Small intestine (tissue), 7 donors: ENCODE results near the gene FZD1. TPM values are rescaled to one million over a fixed set of nuclear protein-coding genes. Genes with fewer than 3 reads are reported as not detected.
A peak's percentile ranks its signal among the peaks of the same experiment; 100 is the strongest.

ENCODE experiments used
- DNase-seq, 2 donors: peaks; one replicate each; pipeline versions ENCODE4 v3.0.0 to v3.0.0-alpha.2; 2013
- FAIRE-seq: peaks from 2 replicates; lab custom pipeline; 2012; peaks lifted over from hg19 to GRCh38; lab: Jason Lieb, UNC
- H3K27ac ChIP-seq, 3 donors: one replicate each; pipeline ENCODE4 v1.5.1; 2013; ENCODE audit warnings: low read length in 2 of 3, mild to moderate bottlenecking in 2 of 3, control low read depth in 1 of 3, inconsistent platforms in 1 of 3, low read depth in 1 of 3, moderate library complexity in 1 of 3
- H3K27me3 ChIP-seq, 3 donors: one replicate each; pipeline ENCODE4 v1.6.1; 2013; ENCODE audit warnings: low read length in 3 of 3, inconsistent platforms in 1 of 3; ENCODE audit not compliant: control insufficient read depth in 3 of 3, insufficient read depth in 3 of 3
- H3K36me3 ChIP-seq, 3 donors: one replicate each; pipeline ENCODE4 v1.6.1; 2013; ENCODE audit warnings: low read length in 3 of 3, inconsistent platforms in 1 of 3, low read depth in 1 of 3, mild to moderate bottlenecking in 1 of 3, moderate library complexity in 1 of 3; ENCODE audit not compliant: control insufficient read depth in 3 of 3, insufficient read depth in 2 of 3
- H3K4me1 ChIP-seq, 3 donors: one replicate each; pipeline ENCODE4 v1.6.1; 2013; ENCODE audit warnings: low read length in 2 of 3, inconsistent platforms in 1 of 3, low read depth in 1 of 3, mild to moderate bottlenecking in 1 of 3, moderate library complexity in 1 of 3; ENCODE audit not compliant: control insufficient read depth in 3 of 3, insufficient read depth in 2 of 3
- H3K4me3 ChIP-seq, 3 donors: one replicate each; pipeline ENCODE4 v1.5.1; 2013; ENCODE audit warnings: low read length in 3 of 3, control low read depth in 1 of 3, inconsistent platforms in 1 of 3, low read depth in 1 of 3, mild to moderate bottlenecking in 1 of 3, moderate library complexity in 1 of 3
- H3K9me3 ChIP-seq, 2 donors: one replicate each; pipeline ENCODE4 v1.6.1; 2013; ENCODE audit warnings: low read depth in 1 of 2, low read length in 1 of 2; ENCODE audit not compliant: control insufficient read depth in 2 of 2, insufficient read depth in 1 of 2
- WGBS, 3 donors: extraction: QIAGEN DNeasy Blood & Tissue Kit; methylation state at CpG; one replicate each; pipeline ENCODE4 v1.1.7; 2013; 5-methylcytosine and 5-hydroxymethylcytosine counted together
- polyA plus RNA-seq, 4 donors: library from polyadenylated mRNA; stranded (reverse) in 3 of 4; unstranded in 1 of 4; fragments of 200-250 nt in 3 of 4; fragments of 120-200 nt in 1 of 4; gene quantifications; one replicate each; pipeline versions ENCODE4 v1.2.1 to v1.2.3, GENCODE V29; 2013
- donor health status: healthy with polysubstance abuse.
- donor health status: control.
- donor health status: control.
- donor health status: Bipolar disorder and iron deficiency.
- donor health status: healthy.

The FZD1 gene
- polyA plus RNA-seq, 4 donors: 1.8 to 12.2 (median 3.4) TPM

- no peak overlapping the region for H3K27ac ChIP-seq
- H3K4me3 ChIP-seq: no peak overlapping the region
- no peaks in the 10 kb centered on the region for H3K27me3 ChIP-seq
- H3K9me3 ChIP-seq: no peaks in the 10 kb centered on the region
- no peaks in the 10 kb centered on the region for H3K4me1 ChIP-seq
- 59 to 85% (median 69%) methylated on average over 4 of the region's 4 CpGs for WGBS, 3 donors
- H3K36me3 ChIP-seq: no peaks in the 10 kb centered on the region
- FAIRE-seq (no peak), DNase-seq (no peak)
These were observed 23.3 kb downstream of the FZD1 start for GRCh38 chr7:91287371-91288084.

- 55 to 80% (median 69%) methylated on average over 3 of the region's 3 CpGs for WGBS, 3 donors
- H3K36me3 ChIP-seq: no peaks in the 10 kb centered on the region
- no peak overlapping the region for H3K27ac ChIP-seq
- H3K4me1 ChIP-seq: peaks cover 0 to 6% (median 0%) of the 10 kb centered on the region in 3 donors
- DNase-seq: peak; percentile 51 to 61
- no peak overlapping the region for H3K4me3 ChIP-seq
- no peaks in the 10 kb centered on the region for H3K9me3 ChIP-seq
- FAIRE-seq: no peak
- H3K27me3 ChIP-seq: no peaks in the 10 kb centered on the region
These were observed 24.1 kb downstream of the FZD1 start for GRCh38 chr7:91288208-91288824.

GRCh38 chr7:91289633-91290254 is 25.5 kb downstream of the FZD1 start:
- FAIRE-seq (no peak), DNase-seq (no peak)
- WGBS, 3 donors: 58 to 80% (median 64%) methylated on average over 5 of the region's 5 CpGs
- Histone ChIP-seq H3K4me3 (no peak overlapping the region), H3K36me3 (no peaks in the 10 kb centered on the region), H3K27me3 (no peaks in the 10 kb centered on the region), H3K9me3 (no peaks in the 10 kb centered on the region), H3K27ac (no peak overlapping the region), H3K4me1 (peaks cover 0 to 6% (median 0%) of the 10 kb centered on the region in 3 donors)

GRCh38 chr7:91291302-91291701 is 27.1 kb downstream of the FZD1 start:
- Histone ChIP-seq H3K36me3 (no peaks in the 10 kb centered on the region), H3K9me3 (no peaks in the 10 kb centered on the region), H3K27ac (no peak overlapping the region), H3K27me3 (no peaks in the 10 kb centered on the region), H3K4me3 (no peak overlapping the region), H3K4me1 (peaks cover 0 to 10% (median 0%) of the 10 kb centered on the region in 3 donors)
- FAIRE-seq (no peak), DNase-seq (no peak)
- WGBS, 3 donors: 85 to 92% (median 90%) methylated on average over 5 of the region's 5 CpGs

GRCh38 chr7:91291902-91292301 is 27.7 kb downstream of the FZD1 start:
- Histone ChIP-seq H3K4me1 (peaks cover 0 to 10% (median 0%) of the 10 kb centered on the region in 3 donors), H3K27me3 (no peaks in the 10 kb centered on the region), H3K36me3 (no peaks in the 10 kb centered on the region), H3K27ac (no peak overlapping the region), H3K4me3 (no peak overlapping the region), H3K9me3 (no peaks in the 10 kb centered on the region)
- FAIRE-seq (no peak), DNase-seq (no peak)
- WGBS, 3 donors: 71 to 77% (median 76%) methylated on average over 1 of the region's 1 CpG

GRCh38 chr7:91292506-91292905 is 28.3 kb downstream of the FZD1 start:
- FAIRE-seq (no peak), DNase-seq (peak in 1 of 2 donors; percentile 11)
- Histone ChIP-seq H3K4me3 (no peak overlapping the region), H3K9me3 (no peaks in the 10 kb centered on the region), H3K27me3 (no peaks in the 10 kb centered on the region), H3K4me1 (peaks cover 0 to 10% (median 0%) of the 10 kb centered on the region in 3 donors), H3K36me3 (no peaks in the 10 kb centered on the region), H3K27ac (no peak overlapping the region)
- WGBS, 3 donors: 32 to 57% (median 33%) methylated on average over 1 of the region's 1 CpG

- H3K27me3 ChIP-seq: no peaks in the 10 kb centered on the region
- H3K27ac ChIP-seq: no peak overlapping the region
- 93 to 98% (median 93%) methylated on average over 2 of the region's 2 CpGs for WGBS, 3 donors
- DNase-seq (no peak), FAIRE-seq (no peak)
- H3K4me1 ChIP-seq: peaks cover 0 to 10% (median 0%) of the 10 kb centered on the region in 3 donors
- no peaks in the 10 kb centered on the region for H3K36me3 ChIP-seq
- H3K4me3 ChIP-seq: no peak overlapping the region
- H3K9me3 ChIP-seq: no peaks in the 10 kb centered on the region
These were observed 28.9 kb downstream of the FZD1 start for GRCh38 chr7:91293136-91293535.

GRCh38 chr7:91293840-91294239 is 29.6 kb downstream of the FZD1 start:
- Histone ChIP-seq H3K36me3 (no peaks in the 10 kb centered on the region), H3K9me3 (no peaks in the 10 kb centered on the region), H3K4me1 (peaks cover 0 to 10% (median 0%) of the 10 kb centered on the region in 3 donors), H3K4me3 (no peak overlapping the region), H3K27me3 (no peaks in the 10 kb centered on the region), H3K27ac (no peak overlapping the region)
- FAIRE-seq: no peak
- peak in 1 of 2 donors; percentile 20 for DNase-seq
- 89 to 96% (median 92%) methylated on average over 1 of the region's 1 CpG for WGBS, 3 donors
